HCT116 (cell line): ENCODE results near the gene TMEM26.

Source experiments
- CEBPB ChIP-seq: IDR thresholded peaks from 2 replicates; pipeline ENCODE4 v1.6.1; 2012; ENCODE audit warnings: low read depth
- EZH2 ChIP-seq: fragments of 200-600 bp; sonication (generic); IDR thresholded peaks from 2 replicates; pipeline ENCODE4 v1.6.1; 2017; ENCODE audit warnings: antibody characterized with exemption, mixed run types
- EZH2phosphoT487 ChIP-seq: fragments of 200-600 bp; IDR thresholded peaks from 2 replicates; pipeline ENCODE4 v1.6.1; 2018; ENCODE audit warnings: antibody characterized with exemption, borderline replicate concordance
- POLR2A ChIP-seq: IDR thresholded peaks from 2 replicates; pipeline ENCODE4 v1.7.0; 2011; ENCODE audit warnings: borderline replicate concordance; ENCODE audit not compliant: insufficient read depth, insufficient read length; ENCODE audit errors: extremely low read depth
- TF ChIP-seq, protein P1 (sequence below), 3 experiments: fragments of 200-600 bp in 1 of 3; sonication (generic) in 1 of 3; IDR thresholded peaks in 2 of 3; conservative IDR thresholded peaks in 1 of 3; 2 replicates each; pipeline ENCODE4 v1.5.1; 2012 to 2017; ENCODE audit warnings: low read depth in 2 of 3, low read length in 2 of 3, antibody characterized with exemption in 1 of 3, borderline replicate concordance in 1 of 3, control low read depth in 1 of 3, mild to moderate bottlenecking in 1 of 3, mixed read lengths in 1 of 3, mixed run types in 1 of 3, moderate library complexity in 1 of 3; ENCODE audit not compliant: insufficient read depth in 1 of 3

- TF ChIP-seq, protein P1, sequence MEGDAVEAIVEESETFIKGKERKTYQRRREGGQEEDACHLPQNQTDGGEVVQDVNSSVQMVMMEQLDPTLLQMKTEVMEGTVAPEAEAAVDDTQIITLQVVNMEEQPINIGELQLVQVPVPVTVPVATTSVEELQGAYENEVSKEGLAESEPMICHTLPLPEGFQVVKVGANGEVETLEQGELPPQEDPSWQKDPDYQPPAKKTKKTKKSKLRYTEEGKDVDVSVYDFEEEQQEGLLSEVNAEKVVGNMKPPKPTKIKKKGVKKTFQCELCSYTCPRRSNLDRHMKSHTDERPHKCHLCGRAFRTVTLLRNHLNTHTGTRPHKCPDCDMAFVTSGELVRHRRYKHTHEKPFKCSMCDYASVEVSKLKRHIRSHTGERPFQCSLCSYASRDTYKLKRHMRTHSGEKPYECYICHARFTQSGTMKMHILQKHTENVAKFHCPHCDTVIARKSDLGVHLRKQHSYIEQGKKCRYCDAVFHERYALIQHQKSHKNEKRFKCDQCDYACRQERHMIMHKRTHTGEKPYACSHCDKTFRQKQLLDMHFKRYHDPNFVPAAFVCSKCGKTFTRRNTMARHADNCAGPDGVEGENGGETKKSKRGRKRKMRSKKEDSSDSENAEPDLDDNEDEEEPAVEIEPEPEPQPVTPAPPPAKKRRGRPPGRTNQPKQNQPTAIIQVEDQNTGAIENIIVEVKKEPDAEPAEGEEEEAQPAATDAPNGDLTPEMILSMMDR (IDR thresholded peaks at IDR 0.05 in 2 of 3, conservative IDR thresholded peaks at IDR 0.05 in 1 of 3; ENCODE audit: borderline replicate concordance in 1 of 3, insufficient read depth in 1 of 3, low read depth in 2 of 3, low read length in 2 of 3) = no peak
- TF ChIP-seq CEBPB (no peak), POLR2A (no peak), EZH2phosphoT487 (no peak), EZH2 (no peak)
These were observed 24.3 kb upstream of the TMEM26 start for GRCh38 chr10:61477451-61477850.
